Prostate gland (tissue), 2 donors: ENCODE data around the gene ZCCHC24. TPM values are rescaled to one million over a fixed set of nuclear protein-coding genes. Genes with fewer than 3 reads are reported as not detected.
A peak's percentile ranks its signal among the peaks of the same experiment; 100 is the strongest.

ENCODE experiments used
- DNase-seq: peaks from one replicate; pipeline ENCODE4 v3.0.0-alpha.2; 2019; ENCODE audit warnings: low spot score
- H3K27ac ChIP-seq, 2 donors: fragments of 200-600 bp; sonication (generic); 2 replicates each; pipeline ENCODE4 v1.5.1; 2017 to 2019
- H3K27me3 ChIP-seq: fragments of 200-600 bp; sonication (generic); replicated peaks from 2 replicates; pipeline ENCODE4 v1.5.1; 2019; ENCODE audit not compliant: insufficient read depth
- H3K36me3 ChIP-seq, 2 donors: fragments of 200-600 bp; sonication (generic); 1 replicate in 1 of 2; 2 replicates in 1 of 2; pipeline versions ENCODE4 v1.5.1 to v1.8.1; 2017 to 2019
- H3K4me1 ChIP-seq: fragments of 200-600 bp; sonication (generic); replicated peaks from 2 replicates; pipeline ENCODE4 v1.5.1; 2019
- H3K4me3 ChIP-seq, 2 donors: fragments of 200-600 bp; sonication (generic); 2 replicates each; pipeline ENCODE4 v1.5.1; 2017 to 2019
- H3K9me3 ChIP-seq: fragments of 200-600 bp; sonication (generic); 2 replicates; pipeline ENCODE4 v1.5.1; 2017
- POLR2A ChIP-seq: fragments of 450-650 bp; IDR thresholded peaks from one replicate; pipeline ENCODE4 v1.6.1; 2016; ENCODE audit warnings: antibody characterized with exemption, mild to moderate bottlenecking
- POLR2AphosphoS5 ChIP-seq: sonication (generic); formaldehyde crosslinking; IDR thresholded peaks from one replicate; pipeline ENCODE4 v1.6.1; 2017; ENCODE audit warnings: antibody characterized with exemption
- WGBS: methylation state at CpG from one replicate; pipeline ENCODE4 v1.1.5; 2018; 5-methylcytosine and 5-hydroxymethylcytosine counted together
- intact Hi-C: fragments of 100-400 bp; cut with DNase I; formaldehyde crosslinking; loops from one replicate; pipeline ENCODE4 v1.14.2; 2022
- total RNA-seq, 2 donors: library from RNA; depleted of rRNA; stranded (reverse); fragments of >200 nt; gene quantifications; one replicate each; pipeline ENCODE4 v1.1.0, GENCODE V29; 2016
- TF ChIP-seq, protein P1 (sequence below), 4 experiments: fragments of 200-600 bp in 2 of 4; fragments of 450-650 bp in 2 of 4; sonication (generic) in 2 of 4; IDR thresholded peaks; 1 replicate in 3 of 4; 2 replicates in 1 of 4; pipeline ENCODE4 v1.5.1; 2016 to 2019; ENCODE audit warnings: antibody characterized with exemption in 4 of 4, mild to moderate bottlenecking in 2 of 4, moderate library complexity in 2 of 4

ZCCHC24 gene
- total RNA-seq, 2 donors from 2014 or later: 20.8 to 51.2 TPM

DNA sequence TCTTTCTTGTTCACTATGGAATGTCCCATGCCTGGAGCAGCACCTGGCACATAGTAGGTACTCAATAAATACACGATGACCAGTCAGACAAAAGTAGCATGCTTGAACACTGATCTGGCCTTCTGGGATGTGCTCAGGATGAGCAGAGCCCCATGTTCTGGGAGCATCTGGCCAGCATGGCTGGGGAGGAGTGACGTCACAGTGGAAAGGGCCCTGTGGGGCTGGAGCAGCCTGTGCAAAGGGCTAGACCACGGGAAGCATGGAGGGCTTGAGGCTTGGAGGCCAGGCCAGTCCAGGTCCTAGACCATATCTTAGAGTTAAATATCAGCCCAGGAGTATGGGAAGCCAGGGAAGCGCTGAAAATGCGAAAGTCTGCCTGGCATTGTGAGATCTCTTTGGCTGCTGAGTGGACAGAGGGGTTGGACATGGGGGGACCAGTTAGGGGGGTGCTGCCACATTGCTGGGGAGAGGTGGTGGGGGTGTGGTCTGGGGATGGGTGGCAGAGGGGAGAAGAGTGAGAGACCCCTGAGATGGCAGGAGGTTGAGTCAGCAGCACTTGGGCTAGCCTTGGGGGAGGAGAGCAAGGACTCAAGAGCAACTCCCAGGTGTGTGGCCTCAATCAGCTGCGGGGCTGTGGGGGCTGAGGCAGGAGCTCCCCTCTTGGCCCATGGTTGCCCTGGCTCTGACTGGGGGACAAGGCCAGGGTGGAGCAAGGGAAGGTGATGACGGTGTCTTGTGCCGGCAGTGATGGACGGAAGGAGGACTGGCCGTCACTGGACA is 34.9 kb downstream of the ZCCHC24 start:
- no peaks in the 10 kb centered on the region for H3K27me3 ChIP-seq
- H3K4me1 ChIP-seq: peaks cover 36% of the 10 kb centered on the region
- WGBS: 69% methylated on average over 10 of the region's 10 CpGs
- H3K27ac ChIP-seq: no peak overlapping the region
- no peaks in the 10 kb centered on the region for H3K9me3 ChIP-seq
- TF ChIP-seq POLR2AphosphoS5 (no peak), POLR2A (no peak)
- TF ChIP-seq, protein P1, sequence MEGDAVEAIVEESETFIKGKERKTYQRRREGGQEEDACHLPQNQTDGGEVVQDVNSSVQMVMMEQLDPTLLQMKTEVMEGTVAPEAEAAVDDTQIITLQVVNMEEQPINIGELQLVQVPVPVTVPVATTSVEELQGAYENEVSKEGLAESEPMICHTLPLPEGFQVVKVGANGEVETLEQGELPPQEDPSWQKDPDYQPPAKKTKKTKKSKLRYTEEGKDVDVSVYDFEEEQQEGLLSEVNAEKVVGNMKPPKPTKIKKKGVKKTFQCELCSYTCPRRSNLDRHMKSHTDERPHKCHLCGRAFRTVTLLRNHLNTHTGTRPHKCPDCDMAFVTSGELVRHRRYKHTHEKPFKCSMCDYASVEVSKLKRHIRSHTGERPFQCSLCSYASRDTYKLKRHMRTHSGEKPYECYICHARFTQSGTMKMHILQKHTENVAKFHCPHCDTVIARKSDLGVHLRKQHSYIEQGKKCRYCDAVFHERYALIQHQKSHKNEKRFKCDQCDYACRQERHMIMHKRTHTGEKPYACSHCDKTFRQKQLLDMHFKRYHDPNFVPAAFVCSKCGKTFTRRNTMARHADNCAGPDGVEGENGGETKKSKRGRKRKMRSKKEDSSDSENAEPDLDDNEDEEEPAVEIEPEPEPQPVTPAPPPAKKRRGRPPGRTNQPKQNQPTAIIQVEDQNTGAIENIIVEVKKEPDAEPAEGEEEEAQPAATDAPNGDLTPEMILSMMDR (IDR thresholded peaks at IDR 0.05): no peak
- H3K36me3 ChIP-seq: no peaks in the 10 kb centered on the region
- intact Hi-C loops: no loop called here
- no peak overlapping the region for H3K4me3 ChIP-seq
- DNase-seq: no peak

- TF ChIP-seq POLR2A: no peak
- TF ChIP-seq POLR2AphosphoS5: no peak
- TF ChIP-seq, protein P1 (IDR thresholded peaks at IDR 0.05): no peak
- Histone ChIP-seq H3K27me3 (no peaks in the 10 kb centered on the region), H3K4me1 (peaks cover 39% of the 10 kb centered on the region), H3K4me3 (no peak overlapping the region), H3K9me3 (no peaks in the 10 kb centered on the region), H3K27ac (peak overlapping the region; percentile 27 to 40), H3K36me3 (no peaks in the 10 kb centered on the region)
- 51% methylated on average over 9 of the region's 9 CpGs for WGBS
- intact Hi-C loops: no loop called here
- no peak for DNase-seq
These were observed 35.7 kb downstream of the ZCCHC24 start for GRCh38 chr10:79409726-79410085.

DNA sequence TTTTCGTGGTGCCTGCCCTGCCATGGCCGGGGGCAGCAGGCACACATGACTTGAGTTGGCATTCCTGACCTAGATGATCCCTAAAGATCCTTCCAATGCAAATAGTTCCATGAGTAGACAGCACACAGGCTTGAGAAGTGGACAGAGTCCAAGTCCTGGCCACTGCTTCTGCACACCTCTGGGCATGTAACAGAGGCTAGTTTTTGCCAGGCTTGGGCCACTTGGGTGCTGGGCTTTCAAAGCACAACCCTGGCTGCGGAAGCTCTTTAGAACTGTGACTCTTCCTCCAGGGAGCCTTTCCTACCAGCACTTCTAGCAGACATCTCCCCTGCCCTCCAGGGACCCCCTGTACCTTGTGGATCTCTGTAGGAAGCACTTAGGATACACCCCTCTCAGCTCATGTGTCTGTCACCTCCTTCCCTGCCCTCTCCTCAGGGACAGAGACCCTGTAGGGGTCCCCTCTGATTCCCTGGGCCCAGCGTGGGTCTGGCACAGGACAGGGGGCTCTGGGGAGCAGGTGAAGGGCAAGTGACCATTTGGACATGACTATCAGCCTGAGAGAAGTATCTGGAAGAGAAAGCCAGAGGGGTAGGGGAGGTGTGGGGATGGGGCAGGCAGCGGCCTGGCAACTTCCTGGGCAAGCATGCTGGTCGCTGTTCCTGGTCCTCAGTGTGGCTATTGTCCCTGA is 36.2 kb downstream of the ZCCHC24 start:
- intact Hi-C loops: no loop called here
- Histone ChIP-seq H3K4me3 (no peak overlapping the region), H3K36me3 (no peaks in the 10 kb centered on the region), H3K4me1 (peaks cover 44% of the 10 kb centered on the region), H3K9me3 (no peaks in the 10 kb centered on the region), H3K27ac (peak overlapping the region; percentile 27 to 40), H3K27me3 (no peaks in the 10 kb centered on the region)
- 85% methylated on average over 6 of the region's 6 CpGs for WGBS
- TF ChIP-seq, protein P1 (IDR thresholded peaks at IDR 0.05): no peak
- no peak for TF ChIP-seq POLR2AphosphoS5
- TF ChIP-seq POLR2A: no peak
- DNase-seq: no peak

DNA sequence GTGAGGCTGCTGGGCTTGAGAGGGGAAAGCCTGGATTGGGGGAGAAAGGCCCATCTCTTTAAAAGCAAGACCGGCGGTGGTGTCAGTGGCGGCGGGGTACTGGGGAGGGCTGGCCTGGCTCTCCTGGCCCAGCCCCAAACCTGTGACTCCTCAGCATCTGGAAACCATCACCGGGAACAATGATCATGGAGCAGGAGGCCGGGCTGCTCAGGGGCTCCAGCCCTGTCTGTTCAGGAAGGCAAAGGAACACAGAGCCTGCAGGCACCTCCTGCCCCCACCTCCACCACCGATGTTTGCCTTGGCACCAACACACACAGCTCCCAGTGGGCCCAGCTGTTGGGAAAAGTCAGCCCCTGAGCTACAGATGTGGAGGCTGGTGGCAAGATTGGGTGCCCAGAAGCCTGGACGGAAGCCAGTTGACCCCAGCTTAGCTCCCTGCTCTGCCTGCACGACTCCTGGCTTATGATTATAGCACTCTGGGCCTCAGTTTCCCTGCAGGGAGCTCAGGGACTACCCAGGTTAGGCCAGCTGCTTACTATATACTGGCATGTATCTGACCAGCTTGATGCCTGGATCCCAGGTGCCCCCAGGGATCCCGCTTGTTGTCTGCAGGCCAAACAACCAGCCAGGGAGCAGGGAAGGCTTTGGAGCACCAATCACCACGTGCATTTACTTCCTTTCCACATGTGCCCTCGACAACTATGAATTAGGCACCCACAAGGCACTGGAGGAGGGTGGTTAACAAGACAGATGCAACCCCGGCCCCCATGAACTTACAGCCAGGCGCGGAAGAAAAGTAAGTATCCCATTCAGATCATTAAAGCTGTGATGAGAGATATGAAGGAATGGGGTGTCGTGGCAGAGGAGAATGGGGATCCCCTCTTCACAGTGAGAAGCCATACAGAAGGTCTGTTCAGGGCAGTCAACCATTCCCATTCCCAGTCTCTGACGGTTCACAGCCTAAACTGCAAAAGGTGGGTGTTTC is 37.3 kb downstream of the ZCCHC24 start:
- Histone ChIP-seq H3K4me1 (peaks cover 51% of the 10 kb centered on the region), H3K9me3 (no peaks in the 10 kb centered on the region), H3K4me3 (no peak overlapping the region), H3K27ac (peak overlapping the region; percentile 60 to 88), H3K27me3 (no peaks in the 10 kb centered on the region), H3K36me3 (no peaks in the 10 kb centered on the region)
- no peak for DNase-seq
- intact Hi-C loops: no loop called here
- no peak for TF ChIP-seq POLR2A
- TF ChIP-seq, protein P1 (IDR thresholded peaks at IDR 0.05): no peak
- TF ChIP-seq POLR2AphosphoS5: peak; percentile 32
- 48% methylated on average over 17 of the region's 17 CpGs for whole genome bisulfite sequencing
